NCI-H226 (cell line): ENCODE measurements around the gene TMPRSS11F.

ENCODE experiments used
- DNase-seq: peaks from one replicate; pipeline ENCODE4 v3.0.0-alpha.2; 2015

The TMPRSS11F gene

GRCh38 chr4:68077301-68077700, 52.4 kb downstream of the TMPRSS11F start:
- DNase-seq = no peak

DNA sequence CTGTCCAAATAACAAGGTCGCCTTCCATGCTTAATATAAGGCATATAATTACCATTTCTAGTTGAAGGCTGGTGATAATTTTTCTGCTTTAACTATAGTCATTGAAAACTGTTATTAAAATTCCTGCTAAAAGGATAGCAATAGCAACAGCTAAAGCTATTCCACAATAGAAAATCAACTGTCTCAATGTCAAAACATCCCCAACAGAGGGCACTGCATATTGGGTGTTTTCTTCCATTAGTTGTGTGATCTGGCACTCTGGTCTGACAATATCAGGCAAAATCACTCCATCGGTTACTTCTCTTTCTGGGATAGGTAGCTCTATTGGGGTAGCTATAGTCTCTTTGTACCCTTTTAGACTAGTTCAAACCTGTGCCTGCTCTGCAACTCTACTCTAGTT, 53.5 kb downstream of the TMPRSS11F start:
- DNase-seq = no peak

DNA sequence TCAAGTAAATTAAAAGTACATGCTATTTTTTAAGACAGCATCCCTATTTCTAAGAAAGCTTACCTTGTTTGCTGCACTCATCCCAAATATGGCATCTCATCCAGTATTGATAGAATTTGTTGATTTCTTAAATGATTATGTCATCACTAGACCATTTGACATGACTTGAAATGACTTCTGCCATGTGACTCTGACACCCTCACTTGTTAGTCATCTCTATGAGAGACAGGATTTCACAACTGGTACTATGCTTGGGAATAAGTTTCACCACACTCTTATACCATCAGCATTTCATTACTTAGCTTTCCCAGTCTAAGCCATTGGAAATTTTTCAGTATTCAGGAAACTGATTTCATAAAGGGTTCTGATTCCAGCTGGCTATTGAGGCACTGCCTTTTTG, 55.3 kb downstream of the TMPRSS11F start:
- peak; percentile 33 for DNase-seq

DNA sequence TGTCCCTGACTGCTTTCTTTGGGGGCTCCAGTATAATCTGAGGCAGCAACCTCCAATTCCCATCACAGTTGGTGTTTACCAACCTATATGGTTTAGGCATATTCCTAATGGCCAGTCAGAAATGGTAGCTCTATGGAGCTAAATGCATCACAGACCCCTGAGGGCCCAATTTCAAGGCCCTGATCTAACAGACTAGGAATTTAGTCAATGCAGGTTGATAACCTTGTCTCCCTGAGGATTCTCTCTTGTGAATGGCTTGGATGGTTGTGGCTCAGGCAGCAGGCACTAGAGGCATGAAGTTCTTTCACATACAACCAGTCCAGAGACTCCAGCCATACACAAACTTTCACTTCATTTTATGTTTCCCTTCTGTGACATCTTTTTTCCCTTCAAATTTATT, 59.4 kb downstream of the TMPRSS11F start:
- DNase-seq = peak; percentile 68

GRCh38 chr4:68062501-68062900, 67.2 kb downstream of the TMPRSS11F start:
- DNase-seq = no peak

GRCh38 chr4:68038272-68038671, 91.4 kb downstream of the TMPRSS11F start:
- DNase-seq = no peak

DNA sequence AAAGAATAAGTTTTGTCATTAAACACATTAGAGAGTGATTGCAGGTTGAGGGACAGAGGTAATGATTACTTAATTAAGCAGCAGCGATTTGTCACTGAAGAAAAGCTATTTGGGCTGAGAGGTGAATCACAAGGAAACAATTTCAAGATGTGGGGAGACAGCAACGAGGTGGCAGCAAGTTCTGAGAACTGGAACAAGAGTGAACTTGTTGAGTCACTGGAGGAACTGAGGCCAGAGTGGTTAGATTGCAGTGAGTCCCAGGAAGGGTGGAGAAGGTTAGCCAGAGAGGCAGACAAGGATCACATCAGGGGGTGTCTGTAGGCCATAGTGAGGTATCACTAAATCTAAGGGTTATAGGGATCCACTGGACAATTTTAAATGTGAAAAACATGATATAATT, 108.5 kb downstream of the TMPRSS11F start:
- peak; percentile 23 for DNase-seq

- peak; percentile 61 for DNase-seq
Measured at GRCh38 chr4:68011684-68012083, 118.0 kb downstream of the TMPRSS11F start.
